D341Med (cell line): Measurements from ENCODE around the gene SNTB2.

ENCODE experiments used
- DNase-seq: peaks from one replicate; pipeline ENCODE4 v3.0.0; 2012; ENCODE audit warnings: low spot score

SNTB2 gene

DNA sequence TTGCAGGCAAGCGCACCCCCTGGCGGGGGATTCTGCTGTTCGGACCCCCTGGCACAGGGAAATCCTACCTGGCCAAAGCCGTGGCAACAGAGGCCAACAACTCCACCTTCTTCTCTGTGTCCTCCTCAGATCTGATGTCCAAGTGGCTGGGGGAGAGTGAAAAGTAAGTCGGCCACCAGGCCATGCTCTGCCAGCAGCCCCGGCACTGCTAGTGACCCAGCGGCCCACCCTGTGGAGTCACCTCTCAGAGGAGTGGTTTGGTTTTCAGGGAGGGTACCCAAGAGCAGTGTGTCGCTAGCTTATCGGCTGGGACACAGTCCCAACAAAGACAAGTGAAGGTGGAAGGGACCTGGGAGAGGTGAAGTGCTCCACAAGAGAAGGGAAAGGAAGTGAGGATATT lies 132.4 kb downstream of the SNTB2 start:
- DNase-seq: no peak

DNA sequence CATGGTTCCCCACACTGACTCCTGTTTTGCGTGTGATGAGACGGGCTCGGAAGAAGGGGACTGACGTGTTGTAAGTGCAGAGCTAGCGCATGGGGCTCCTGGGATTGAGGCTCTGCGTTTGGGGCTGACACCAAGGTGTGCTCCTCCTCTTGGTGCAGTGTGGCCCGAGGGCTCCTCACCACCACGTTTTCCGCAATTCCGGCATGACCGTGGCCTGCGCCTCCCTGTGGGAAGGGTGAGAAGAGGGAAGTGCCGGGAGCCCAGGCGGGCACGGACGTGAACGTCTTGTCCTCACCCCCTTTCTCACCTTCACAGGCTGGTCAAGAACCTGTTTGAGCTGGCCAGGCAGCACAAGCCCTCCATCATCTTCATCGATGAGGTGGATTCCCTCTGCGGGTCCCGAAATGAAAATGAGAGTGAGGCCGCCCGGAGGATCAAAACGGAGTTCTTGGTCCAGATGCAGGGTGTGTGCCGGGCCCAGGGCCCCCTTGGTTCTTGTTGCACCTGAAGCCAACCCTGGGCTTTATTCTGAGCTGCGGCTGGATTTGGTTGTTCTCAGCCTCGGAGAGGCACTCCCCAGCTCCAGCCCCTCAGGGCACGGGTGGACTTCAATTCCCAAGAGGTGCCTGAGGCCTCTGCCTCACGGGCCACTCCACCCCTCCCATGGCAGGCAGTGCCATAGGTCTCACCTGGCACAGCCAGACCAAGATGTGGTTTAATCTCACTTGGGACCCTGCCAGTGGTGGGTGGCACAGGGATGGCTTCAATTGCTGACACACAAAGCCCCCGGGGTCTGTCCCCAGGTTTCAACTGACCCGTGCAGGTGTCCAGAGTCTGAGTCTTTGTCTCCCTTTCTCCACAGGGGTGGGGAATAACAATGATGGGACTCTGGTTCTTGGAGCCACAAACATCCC lies 133.1 kb downstream of the SNTB2 start:
- no peak for DNase-seq

DNA sequence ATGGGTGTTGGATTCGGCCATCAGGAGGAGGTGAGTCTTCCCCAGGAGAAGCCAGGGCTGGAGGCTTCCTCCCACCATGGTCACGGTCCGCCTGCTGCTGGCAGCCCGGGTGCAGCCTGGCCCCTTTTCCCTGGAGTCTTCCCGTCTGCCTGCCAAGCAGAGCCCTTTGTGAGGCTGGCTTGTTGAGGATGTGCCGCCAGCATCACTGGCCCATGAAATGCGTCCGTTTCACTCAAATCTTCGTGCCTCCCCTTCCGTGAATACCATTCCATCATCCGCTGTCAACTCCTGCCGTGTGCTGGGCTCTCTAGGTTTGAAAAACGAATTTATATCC lies 133.7 kb downstream of the SNTB2 start:
- DNase-seq: no peak

DNA sequence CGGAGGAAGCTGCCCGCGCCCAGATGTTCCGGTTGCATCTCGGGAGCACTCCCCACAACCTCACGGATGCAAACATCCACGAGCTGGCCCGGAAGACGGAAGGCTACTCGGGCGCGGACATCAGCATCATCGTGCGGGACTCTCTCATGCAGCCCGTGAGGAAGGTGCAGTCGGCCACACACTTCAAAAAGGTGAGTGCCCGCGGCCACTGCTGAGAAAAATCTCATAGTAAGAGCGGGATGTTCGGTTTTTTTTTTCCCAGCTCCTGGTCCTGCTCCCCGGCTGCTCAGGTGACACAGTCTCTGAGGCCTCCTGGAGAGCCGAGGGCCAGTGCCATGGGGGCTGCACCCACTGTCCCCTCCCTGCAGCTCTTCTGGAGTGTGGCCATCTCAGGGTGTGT lies 134.1 kb downstream of the SNTB2 start:
- no peak for DNase-seq

DNA sequence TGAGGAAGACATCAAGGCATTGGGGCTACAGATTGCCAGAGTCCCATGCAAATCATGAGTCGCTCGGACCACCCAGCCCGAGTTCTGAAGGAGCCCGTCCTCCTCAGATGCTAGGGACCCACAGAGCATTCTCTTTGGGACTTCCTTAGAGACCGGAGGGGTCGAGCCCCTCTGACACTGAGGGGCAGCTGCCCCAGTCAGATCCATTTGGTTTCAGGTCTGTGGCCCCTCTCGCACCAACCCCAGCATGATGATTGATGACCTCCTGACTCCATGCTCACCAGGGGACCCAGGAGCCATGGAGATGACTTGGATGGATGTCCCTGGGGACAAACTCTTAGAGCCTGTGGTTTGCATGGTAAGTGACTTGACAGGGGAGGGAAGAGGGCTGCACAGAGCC lies 135.4 kb downstream of the SNTB2 start:
- DNase-seq: no peak

DNA sequence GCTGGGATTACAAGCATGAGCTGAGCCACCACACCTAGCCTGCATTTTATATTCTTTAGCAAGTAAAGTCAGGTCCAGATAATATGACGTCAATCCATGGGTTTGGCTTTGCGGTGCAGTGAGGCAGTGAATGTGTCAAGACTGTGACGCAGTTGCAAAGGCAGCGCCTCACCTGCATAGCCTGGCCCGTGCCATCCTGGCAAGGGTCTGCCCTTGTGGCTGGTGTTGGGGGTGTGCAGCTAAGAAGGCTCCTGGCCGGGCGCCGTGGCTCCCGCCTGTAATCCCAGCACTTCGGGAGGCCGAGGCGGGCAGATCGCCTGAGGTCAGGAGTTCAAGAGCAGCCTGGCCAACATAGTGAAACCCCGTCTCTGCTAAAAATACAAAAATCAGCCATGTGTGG lies 136.5 kb downstream of the SNTB2 start:
- DNase-seq: no peak

DNA sequence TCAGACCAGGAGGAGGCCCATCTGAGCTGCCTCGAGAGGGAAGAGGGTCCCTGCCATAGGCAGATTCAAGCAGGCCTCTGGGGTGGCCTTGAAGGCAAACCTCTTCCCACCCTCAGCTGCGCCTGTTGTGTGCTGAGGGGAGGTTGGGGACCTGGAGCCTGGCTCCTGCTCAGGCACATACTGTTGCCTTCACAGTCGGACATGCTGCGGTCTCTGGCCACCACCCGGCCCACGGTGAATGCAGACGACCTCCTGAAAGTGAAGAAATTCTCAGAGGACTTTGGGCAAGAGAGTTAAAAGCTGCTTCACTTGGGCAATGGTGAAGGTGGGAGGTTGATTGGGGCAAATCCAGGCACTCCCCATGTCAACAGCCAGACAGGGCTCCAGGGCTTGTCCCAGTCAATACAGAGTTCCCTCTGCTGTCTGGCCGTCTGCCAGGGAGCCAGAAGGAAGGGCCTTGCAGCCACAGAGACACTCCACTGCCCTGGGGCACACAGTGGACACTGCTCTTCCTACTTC lies 137.1 kb downstream of the SNTB2 start:
- DNase-seq: peak; percentile 53

DNA sequence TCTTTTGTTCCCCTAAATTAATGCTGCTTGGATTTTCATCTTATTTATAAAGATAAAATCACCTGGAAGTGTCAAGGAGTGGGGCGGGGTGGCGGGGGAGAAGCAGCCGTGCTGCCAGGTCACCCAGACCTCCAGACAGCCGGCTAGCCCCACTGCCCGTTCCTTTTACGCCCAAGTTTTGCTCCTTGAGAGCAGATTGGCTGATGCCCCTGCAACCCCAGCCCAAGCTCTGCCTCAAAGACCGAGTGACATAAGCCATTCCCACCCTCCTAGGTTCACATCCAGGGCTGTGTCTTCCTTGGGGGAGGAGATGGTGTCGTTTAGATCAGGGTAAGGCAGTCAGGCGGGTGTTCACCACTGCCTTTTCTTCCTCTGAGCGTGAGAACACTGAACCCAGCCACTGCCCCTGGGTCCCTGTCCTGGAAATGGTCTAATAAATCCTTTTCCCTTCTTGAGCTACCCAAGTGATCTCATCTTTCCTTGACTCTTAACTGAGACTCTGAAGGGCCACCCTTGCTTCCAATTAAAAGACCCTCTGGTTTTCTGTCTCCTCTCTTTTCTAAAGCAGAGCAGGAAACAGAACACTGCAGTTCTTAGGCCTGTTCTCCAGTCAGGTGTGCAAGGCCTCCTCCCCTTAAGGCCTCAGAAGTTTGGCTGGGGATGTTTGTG lies 137.8 kb downstream of the SNTB2 start:
- no peak for DNase-seq

DNA sequence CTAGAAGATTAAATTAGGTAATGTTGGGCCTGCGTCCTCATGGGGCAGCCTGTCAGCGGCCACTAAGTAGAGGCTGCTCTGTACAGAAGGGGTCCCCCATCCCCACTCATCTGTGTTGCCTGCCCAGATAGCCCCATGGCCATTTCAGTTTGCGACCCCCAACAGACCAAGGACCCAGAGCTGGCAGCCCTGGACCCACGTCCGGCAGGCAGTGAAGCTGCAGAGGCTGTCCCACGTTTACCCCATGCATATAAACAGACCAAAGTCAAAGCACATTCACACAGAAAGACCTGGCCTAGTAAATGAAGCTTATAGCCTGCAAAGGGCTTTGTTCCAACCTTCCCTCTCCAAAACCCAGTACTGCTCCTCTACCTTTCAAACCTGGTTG lies 138.8 kb downstream of the SNTB2 start:
- DNase-seq: no peak

DNA sequence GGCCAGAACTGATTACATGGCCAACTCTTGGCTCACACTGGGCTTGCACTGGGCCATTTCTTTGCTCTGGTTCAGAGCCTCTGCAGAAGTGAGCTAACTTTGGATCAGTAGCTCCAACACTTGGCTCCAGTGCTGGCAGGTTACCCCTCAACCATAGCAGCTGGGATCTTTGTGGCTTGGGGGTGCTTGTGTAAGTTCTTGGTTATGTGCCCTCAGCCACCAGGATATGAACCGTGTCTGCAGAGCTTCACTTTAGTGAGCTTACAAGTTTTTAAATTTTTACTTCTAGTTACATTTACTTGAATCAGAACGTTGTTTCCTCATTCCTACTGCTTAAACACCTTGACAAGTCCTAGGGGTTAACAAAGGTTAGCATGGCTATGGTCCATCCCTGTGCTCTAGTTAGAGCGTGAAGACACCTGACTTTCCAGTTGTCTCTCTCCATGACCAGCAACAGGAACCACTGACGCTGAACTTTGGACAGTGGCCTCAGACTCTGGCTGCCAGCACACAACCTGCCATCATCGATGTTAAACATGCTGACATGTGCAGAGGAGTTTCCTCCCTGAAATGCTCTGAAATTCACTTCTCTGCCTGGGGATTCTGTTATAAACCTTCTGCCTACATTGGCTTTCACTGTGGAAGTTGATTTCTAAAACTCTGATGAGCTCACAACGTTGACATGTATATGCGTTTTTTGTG lies 139.4 kb downstream of the SNTB2 start:
- DNase-seq: no peak

DNA sequence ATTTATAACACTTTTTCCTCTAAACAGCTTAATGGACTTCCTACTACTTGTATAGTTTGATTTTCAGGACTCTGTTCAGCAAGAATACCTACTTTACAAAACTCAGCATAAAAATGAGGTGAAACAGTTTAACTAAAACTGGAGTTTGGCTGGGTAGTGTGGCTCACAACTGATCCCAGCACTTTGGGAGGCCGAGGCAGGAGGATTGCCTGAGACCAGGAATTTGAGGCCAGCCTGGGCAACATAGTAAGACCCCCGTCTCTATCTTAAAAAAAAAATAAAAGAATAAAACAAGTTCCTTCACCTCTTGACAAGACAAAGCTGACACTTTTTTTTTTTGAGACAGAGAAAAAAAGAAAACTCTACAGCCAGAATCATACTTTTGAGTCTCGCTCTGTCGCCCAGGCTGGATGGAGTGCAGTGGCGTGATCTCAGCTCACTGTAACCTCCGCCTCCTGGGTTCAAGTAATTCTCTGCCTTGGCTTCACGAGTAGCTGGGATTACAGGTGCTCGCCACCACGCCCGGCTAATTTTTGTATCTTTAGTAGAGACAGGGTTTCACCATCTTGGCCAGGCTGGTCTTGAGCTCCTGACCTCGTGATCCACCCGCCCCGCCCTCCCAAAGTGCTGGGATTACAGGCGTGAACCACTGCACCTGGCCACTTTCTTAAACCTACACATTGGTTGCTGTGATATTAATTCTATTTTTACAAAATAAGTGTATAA lies 140.8 kb downstream of the SNTB2 start:
- DNase-seq: no peak

DNA sequence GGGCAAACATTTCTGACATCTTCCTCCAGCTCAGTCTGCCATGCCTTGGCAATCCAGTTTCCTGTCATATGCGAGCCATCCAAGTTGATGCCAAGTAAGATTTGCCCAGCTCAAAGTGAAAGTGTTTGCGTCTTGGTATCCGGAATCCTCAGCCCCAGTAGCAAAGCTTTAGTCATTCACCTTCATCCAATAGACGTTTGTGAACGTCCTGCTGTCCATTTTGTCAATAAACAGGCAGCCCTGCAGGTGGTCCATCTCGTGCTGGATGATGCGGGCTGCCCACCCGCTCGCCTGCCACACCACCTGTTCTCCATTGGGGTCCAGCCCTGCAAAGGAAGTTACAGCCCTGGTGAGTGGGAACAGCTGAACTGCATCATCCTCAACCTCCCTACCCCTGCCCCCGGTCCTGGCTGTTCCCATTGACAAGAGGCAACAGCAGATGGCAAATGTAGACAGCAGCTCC lies 141.9 kb downstream of the SNTB2 start:
- DNase-seq: no peak

DNA sequence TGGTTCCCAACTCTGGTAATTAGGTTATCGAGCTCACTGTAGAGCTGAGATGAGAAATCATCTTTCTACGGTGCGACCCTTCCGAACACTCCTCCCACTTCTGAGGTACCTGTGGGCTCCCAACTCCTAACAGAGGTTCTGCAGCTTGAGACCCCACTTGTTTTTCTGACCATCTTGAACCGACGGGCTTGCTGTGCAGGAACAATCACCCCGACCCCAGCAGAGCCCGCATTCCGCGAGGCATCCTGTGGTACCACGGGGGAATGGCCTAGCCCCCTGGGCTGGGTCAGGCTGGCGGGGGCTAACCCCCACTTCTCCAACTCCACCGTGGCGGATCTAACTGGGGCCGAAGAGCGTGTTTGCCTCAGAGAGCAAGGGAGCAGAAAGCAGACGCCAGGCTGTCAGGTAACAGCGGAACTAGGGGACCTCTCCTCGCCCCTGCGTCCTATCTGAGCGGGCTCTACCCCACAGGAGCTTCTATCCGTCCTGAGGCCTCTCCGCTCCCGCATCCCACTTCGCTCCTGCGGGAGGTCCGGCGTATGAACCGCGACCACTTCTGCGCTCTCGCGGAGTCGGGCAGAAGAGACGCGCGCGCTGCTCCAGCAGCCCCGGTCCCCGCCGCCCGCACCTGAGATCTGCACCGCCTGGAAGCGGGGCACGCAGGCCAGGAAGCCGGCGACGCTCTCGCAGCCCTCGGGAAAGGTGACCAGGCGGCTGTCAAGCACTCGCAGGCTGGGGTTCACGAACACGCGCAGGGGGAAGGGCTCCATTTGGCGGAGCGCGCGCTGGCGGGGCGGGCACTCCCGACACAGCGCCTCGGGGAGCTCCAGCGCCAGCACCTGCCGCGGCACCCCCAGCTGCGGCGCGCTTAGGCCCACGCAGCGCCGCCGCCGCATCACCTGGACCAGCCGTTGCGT lies 142.7 kb downstream of the SNTB2 start:
- peak; percentile 70 for DNase-seq

DNA sequence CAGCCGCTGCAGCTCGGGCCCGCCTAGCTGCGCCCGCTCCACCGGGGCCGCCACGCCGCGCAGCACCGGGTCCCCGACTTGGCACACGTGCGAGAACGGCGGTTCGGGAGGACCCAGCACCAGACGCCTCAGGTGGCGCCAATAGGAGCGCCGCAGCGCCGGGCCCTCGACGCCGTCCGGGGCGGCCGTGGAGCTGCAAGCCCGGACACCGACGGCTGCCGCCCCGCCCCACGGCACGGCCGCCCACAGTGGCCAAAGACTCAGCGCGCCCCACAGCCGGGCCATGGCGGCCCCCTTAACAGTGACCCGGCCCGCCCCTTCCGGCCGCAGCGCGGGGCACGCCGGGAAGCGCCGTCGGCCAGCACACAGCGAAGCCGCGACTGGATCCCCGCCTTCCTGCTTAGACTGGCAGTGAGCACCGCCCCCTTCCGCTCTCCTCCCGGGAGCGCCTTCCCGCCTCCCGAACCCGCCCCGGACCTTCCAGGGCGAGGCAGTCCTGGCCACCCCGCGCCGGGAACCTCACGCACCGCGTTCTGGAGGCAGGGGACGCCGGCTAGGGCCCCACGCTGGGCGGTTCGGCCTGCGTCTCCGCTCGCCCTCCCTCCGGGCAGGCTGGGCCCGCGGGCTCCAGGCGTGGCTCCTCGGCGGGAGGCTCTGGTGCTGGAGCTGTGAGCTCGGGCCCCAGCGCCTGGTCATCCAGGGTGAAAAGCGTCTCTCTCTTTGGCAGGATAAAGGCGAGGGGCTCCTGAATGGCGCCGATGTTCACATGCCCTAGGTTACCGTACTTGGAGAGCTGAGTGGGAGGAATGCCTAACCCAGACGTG lies 143.5 kb downstream of the SNTB2 start, which contains the start of gene PDF:
TSS of gene PDF (minus strand) at position 303 of the 824 bp plus-strand sequence. CDS start at position 285, 18 bp downstream.
- peak; percentile 93 for DNase-seq

DNA sequence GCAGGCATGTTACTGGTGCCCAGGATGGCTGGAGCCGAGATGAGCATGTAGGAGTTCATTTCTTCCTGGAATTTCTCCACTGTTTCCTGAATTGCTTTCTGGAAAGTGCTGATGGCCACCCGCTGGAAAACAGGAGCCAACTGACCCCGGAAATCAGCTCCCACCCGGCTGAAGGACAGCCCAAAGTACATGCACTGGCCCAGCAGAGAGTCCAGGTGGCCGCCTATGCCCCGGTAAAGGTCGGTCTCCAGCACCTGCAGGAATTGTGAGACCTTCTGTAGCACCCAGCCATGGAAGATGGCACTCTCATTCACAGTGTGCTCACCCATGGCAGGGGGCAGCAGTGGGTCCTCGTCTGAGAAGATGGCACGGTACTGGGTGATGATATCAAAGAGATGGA lies 147.7 kb downstream of the SNTB2 start:
- no peak for DNase-seq

DNA sequence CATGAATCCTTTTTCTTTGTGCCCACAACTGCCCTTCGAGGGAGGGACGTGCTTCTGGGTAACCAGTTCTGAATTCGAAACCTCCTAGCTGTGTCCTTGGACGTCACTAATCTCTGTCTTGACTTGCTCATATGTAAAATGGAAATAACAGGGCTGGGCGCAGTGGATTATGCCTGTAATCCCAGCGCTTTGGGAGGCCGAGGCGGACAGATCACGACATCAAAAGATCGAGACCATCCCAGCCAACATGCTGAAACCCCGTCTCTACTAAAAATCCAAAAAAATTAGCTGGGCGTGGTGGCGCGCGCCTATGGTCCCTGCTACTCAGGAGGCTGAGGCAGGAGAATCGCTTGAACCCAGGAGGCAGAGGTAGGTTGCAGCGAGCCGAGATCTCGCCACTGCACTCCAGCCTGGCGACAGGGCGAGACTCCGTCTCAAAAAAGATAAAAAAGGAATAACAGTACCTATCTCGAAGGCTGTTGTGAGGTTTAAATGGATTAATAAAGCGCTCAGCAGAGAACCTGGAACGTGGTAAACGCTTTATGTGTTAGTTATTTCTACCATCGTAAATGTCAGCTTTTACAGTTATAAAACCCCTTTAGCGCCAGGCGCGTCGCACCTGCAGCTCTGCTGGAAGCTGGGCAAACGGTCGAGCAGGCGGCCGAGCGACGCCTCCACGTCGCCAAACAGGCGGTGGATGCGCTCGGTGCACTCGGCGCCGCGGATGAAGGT lies 151.8 kb downstream of the SNTB2 start:
- no peak for DNase-seq

DNA sequence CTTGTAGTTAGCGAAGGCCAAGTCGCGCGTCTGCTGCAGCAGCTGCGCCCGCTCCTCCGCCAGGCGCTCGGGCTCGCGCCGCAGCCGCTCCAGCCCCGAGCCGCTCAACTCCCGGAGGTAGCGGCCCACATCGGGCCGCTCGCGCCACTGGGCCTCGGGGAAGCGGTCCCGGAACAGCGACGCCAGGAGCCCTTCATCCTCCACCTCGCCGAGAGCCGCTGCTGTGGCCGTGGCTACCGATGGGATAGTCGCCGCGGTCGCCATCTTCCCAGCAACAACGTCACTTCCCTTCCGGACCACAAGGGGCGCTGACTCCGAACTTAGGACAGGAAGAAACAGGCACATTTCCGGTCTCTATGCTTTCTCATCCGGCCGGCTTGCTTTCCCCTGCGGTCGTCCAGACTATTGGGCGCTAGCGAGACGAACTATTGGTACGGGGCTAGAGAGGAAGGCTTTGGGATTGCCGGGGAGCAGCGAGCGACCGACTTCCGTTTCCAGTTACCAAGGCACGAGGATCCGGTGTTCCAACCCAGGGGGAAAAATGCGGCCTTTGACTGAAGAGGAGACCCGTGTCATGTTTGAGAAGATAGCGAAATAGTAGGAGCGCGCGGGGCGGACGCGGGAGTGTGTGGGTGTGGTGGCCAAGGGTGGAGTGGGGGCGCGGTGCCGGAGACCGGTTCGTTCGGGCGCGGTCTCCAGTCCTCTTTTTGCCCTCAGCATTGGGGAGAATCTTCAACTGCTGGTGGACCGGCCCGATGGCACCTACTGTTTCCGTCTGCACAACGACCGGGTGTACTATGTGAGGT lies 152.5 kb downstream of the SNTB2 start, which contains the start of the genes COG8 and NIP7:
TSS of gene COG8 (minus strand) at position 276 of the 806 bp plus-strand sequence. CDS start at position 264, 12 bp downstream.
TSS of gene NIP7 (plus strand) at position 484 of the 806 bp plus-strand sequence. CDS start at position 542, 58 bp downstream.
- peak; percentile 91 for DNase-seq

DNA sequence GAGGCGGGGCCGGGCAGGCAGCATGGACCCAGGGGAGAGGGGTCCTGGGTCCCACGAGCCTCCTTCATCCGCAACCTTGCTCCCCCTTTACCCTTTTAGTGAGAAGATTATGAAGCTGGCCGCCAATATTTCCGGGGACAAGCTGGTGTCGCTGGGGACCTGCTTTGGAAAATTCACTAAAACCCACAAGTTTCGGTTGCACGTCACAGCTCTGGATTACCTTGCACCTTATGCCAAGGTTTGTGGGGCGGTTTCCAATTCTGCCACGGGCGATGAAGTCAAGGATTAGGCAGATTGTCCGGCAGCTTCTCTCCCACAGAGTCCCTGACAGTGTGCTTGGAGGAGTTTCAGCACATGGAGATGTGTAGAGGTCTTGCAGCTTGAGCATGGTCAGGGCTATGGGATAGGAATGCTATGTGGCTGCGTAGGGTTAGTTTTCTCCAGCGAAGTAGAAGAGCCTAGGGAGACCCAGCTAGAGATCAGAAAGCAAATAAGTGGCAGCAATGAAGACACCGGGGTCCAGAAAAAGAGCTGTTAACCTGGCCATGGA lies 153.2 kb downstream of the SNTB2 start:
- no peak for DNase-seq
